Fibroblast of pulmonary artery (primary cell): Measurements from ENCODE around the gene LRP1.

Experiments used
- DNase-seq: peaks from one replicate; pipeline ENCODE4 v3.0.0-alpha.2; 2010; ENCODE audit warnings: low read depth
- H3K4me3 ChIP-seq: replicated peaks from 2 replicates; pipeline ENCODE4 v1.5.1; 2011; ENCODE audit warnings: low read depth, mild to moderate bottlenecking, control low read depth, low read length, moderate library complexity
- CTCF ChIP-seq: IDR thresholded peaks from 2 replicates; pipeline ENCODE4 v1.5.1; 2011; ENCODE audit warnings: mild to moderate bottlenecking, control low read depth, low read length, inconsistent platforms; ENCODE audit errors: missing control alignments

The LRP1 gene

GRCh38 chr12:57087010-57087690 lies 41.1 kb upstream of the LRP1 start:
- TF ChIP-seq CTCF: no peak
- peak; percentile 94 for DNase-seq
- peak overlapping the region; percentile 79 for H3K4me3 ChIP-seq

GRCh38 chr12:57087691-57088353 lies 40.5 kb upstream of the LRP1 start:
- H3K4me3 ChIP-seq: peak overlapping the region; percentile 79
- TF ChIP-seq CTCF: no peak
- peak; percentile 97 for DNase-seq

- H3K4me3 ChIP-seq: peak within 1 kb of the TSS; percentile 94
- peak; percentile 99 for DNase-seq
- TF ChIP-seq CTCF: no peak
Measured at GRCh38 chr12:57088354-57089270, 39.7 kb upstream of the LRP1 start, which contains the start of gene NAB2. Gene NAB2, plus strand, starts transcription at chr12:57089114. Its CDS starts 158 bp downstream, at chr12:57089272.

GRCh38 chr12:57089271-57090245 lies 38.7 kb upstream of the LRP1 start:
- DNase-seq: peak; percentile 84
- no peak for TF ChIP-seq CTCF
- peak overlapping the region; percentile 94 for H3K4me3 ChIP-seq

- no peak for TF ChIP-seq CTCF
- DNase-seq: no peak
- peak overlapping the region; percentile 94 for H3K4me3 ChIP-seq
Measured at GRCh38 chr12:57090490-57090889, 37.8 kb upstream of the LRP1 start.
